Activated T-cell treated with anti-CD3 and anti-CD28 coated beads, Interleukin-2, amount 50 U/mL, for 24 hours (primary cell): Measurements from ENCODE around the gene PCDHB1.

Experiments
- DNase-seq: peaks from one replicate; pipeline ENCODE4 v3.0.0-alpha.2; 2020
- H3K27ac Mint-ChIP-seq: 2 replicates; pipeline ENCODE4 v1.8.0; 2020; ENCODE audit warnings: mild to moderate bottlenecking, mixed read lengths
- H3K27me3 Mint-ChIP-seq: 2 replicates; pipeline ENCODE4 v1.8.0; 2020; ENCODE audit warnings: mixed read lengths
- H3K36me3 Mint-ChIP-seq: 2 replicates; pipeline ENCODE4 v1.8.0; 2020; ENCODE audit warnings: low read depth, mixed read lengths
- H3K4me1 Mint-ChIP-seq: 2 replicates; pipeline ENCODE4 v1.8.0; 2020; ENCODE audit warnings: low read depth, mixed read lengths
- H3K4me3 Mint-ChIP-seq: 2 replicates; pipeline ENCODE4 v1.8.0; 2020; ENCODE audit warnings: mild to moderate bottlenecking, moderate library complexity, mixed read lengths
- H3K9me3 Mint-ChIP-seq: 2 replicates; pipeline ENCODE4 v1.8.0; 2020; ENCODE audit warnings: mixed read lengths

Gene PCDHB1, protein sequence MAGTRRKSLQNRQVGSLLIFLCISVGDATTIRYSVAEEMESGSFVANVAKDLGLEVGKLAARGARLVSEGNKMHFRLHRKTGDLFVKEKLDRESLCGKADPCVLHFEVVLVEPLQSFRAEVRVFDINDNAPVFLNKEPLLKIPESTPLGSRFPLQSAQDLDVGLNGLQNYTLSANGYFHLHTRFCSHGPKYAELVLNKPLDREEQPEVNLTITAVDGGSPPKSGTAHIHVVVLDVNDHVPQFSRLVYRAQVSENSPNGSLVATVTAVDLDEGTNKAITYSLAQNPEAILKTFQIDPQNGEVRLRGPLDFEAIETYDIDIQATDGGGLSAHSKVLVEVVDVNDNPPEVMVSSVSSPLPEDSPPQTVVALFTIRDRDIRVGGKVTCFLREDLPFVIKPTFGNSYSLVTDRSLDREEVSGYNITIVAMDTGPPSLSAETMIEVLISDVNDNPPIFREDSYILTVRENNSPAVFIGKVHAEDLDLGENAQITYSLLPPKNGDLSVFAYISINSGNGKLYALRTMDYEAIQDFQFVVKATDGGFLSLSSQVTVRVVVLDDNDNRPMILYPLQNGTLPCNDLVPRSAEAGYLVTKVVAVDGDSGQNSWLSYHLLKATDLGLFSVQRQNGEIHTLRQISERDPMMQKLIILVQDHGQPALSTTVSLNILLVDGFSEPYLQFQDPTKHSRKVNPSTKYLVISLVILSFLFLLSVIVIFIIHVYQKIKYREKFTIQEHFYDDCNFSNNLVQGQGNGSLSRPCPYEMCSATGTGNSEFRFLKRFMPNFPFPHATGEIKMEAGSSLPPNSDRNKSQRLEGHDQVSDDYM

DNA sequence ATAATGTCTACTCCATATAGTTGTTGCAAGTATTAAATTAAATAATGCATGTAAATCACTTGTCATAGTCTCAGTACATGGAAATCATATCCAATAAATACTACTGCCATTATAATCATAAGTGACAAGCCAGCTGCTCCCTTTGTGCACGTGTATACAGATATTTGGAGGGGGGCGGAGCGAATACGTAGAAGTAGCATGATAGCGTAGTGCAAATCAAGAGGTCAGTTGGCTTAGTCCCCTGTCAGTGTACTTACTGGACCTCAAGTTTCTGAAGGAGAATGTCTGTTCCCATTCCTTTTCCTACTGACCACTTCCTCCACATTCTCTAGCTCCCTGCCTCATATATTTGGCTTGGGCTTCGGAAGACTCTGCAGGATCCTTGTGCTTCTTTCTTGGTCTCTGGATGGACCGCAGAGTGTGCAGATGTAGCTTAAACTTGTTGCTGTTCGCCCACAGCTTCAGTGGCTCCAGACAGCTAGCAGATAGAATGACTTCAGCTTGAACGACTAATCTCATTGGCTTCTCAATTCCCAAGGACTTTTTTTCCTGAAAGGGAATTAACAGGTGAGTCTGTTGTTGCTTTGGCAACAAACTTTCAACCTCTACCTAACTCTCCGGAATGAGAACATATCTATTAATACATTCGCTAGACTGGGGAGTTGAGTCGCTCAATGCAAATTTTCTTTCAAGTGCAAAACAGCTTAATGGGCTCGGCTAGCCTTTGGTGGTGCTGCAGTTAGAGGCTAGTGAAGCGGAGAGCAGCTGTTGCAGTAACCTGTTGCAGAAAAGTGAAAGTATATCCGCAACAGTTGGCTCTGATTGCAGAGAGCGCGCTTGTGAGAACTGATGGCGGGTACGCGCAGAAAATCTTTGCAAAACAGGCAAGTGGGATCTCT, at the start of gene PCDHB1:
PCDHB1 (plus strand) TSS at position 753 of the 899 bp plus-strand sequence; CDS start at position 850, 97 bp downstream.
- no peak for DNase-seq
- no peak within 1 kb of the TSS for H3K27ac Mint-ChIP-seq
- H3K9me3 Mint-ChIP-seq = peaks cover 8% of the 10 kb centered on the region
- no peaks in the 10 kb centered on the region for H3K36me3 Mint-ChIP-seq
- H3K27me3 Mint-ChIP-seq = peaks cover 60% of the 10 kb centered on the region
- peak within 1 kb of the TSS; percentile 41 for H3K4me3 Mint-ChIP-seq
- H3K4me1 Mint-ChIP-seq = peaks cover 3% of the 10 kb centered on the region

DNA sequence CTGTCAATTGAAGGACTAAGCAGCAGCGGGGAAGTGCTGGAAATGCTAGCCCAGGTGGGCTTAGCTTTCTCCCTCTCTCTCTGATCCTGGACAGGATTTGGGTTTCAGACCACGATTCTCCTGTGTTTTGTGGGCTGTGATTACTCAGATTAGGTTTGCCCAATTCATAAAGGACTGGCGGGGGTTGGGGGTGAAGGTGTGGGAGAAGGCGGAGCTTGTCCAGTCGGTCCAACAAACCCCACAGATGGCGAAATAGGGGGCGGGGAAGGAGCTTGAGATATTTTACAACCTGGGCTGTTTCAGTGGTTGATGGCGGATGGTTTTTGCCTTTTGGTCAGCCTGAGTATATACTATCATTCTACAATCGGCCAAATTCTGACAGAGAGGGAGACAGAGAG, 49.7 kb upstream of the PCDHB1 start:
- Mint-ChIP-seq H3K4me1 (peaks cover 5% of the 10 kb centered on the region), H3K36me3 (no peaks in the 10 kb centered on the region), H3K9me3 (no peaks in the 10 kb centered on the region), H3K27ac (no peak overlapping the region), H3K4me3 (peak overlapping the region; percentile 6), H3K27me3 (peaks cover 45% of the 10 kb centered on the region)
- DNase-seq = no peak

DNA sequence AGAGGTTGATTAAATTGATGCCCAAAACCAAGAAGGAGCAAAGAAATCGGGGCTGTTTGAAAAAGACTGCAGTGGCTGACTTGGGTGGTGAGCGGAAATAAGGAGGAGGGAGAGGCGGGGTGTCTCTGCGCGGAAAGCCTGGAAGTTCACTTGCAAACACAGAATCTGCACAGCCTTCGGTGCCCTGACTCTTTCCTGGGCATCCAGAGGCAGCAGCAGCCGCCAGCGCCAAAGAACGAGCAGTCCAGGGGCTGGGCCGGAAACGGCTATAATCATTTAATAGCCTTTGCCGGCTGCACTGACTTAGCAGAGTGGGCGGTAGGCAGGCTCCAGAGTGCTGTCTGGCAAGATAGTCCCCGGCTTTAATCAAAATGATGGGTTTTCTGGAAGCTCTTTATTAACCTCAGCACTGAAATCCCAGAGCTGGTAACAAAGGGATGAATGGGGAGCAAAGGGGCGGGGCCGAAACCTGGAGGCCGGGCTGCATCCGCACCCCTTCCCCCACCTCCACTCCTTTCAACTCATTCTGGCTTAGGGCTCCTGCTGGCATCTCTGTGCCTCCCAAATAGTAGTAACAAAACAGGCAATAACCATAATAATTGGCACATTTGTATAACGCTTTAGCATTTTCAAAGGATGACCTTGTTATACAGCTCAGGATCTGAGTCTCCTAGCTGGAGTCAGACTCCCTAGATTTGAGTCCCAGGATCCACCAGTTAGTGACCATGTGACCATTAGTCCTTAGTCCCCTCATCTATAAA, 49.1 kb upstream of the PCDHB1 start:
- H3K27me3 Mint-ChIP-seq = peaks cover 45% of the 10 kb centered on the region
- peaks cover 5% of the 10 kb centered on the region for H3K4me1 Mint-ChIP-seq
- H3K27ac Mint-ChIP-seq = no peak overlapping the region

DNA sequence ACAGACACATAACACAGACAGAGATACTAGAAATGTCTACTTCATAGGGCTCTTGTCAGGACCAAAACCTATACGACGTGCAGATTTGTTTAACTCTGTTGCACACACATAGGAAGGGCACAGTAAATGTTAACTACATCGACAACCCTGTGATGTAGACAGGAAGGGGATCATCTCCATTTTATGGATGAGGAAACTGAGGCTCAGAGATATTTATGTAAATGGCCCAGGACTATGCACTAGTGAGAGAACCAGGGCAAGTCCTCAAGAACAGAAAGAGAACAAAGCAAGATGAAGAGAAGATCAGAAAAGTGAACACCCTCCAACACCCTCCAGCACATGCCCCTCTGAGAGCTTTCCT, 48.6 kb upstream of the PCDHB1 start:
- DNase-seq = no peak
- no peaks in the 10 kb centered on the region for H3K36me3 Mint-ChIP-seq
- peaks cover 45% of the 10 kb centered on the region for H3K27me3 Mint-ChIP-seq
- H3K4me1 Mint-ChIP-seq = peaks cover 5% of the 10 kb centered on the region
- no peaks in the 10 kb centered on the region for H3K9me3 Mint-ChIP-seq
- H3K4me3 Mint-ChIP-seq = no peak overlapping the region
- H3K27ac Mint-ChIP-seq = no peak overlapping the region

More for the DNA sequence above, 49.1 kb upstream of the PCDHB1 start:
- DNase-seq = no peak
- Mint-ChIP-seq H3K36me3 (no peaks in the 10 kb centered on the region), H3K9me3 (no peaks in the 10 kb centered on the region), H3K4me3 (peak overlapping the region; percentile 6)

DNA sequence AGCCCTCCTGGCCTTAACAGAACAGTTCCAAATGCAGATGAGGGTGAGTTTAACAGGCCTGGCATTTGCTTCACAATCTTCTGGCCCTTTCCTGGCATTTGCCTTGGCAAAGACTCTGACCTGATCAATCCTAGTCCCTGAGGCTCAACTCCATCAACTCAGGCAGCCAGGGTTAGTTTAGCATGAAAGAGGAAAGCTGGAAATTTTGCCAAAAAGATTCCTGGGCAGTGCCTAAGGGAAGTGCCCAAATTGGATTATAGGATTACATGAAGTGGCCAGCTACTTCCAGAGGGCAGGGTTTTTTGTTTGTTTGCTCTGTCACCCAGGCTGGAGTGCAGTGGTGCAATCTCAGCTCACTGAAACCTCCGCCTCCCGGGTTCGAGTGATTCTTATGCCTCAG, 48.1 kb upstream of the PCDHB1 start:
- Mint-ChIP-seq H3K4me3 (no peak overlapping the region), H3K36me3 (no peaks in the 10 kb centered on the region), H3K9me3 (no peaks in the 10 kb centered on the region), H3K27me3 (peaks cover 45% of the 10 kb centered on the region), H3K4me1 (peaks cover 5% of the 10 kb centered on the region), H3K27ac (no peak overlapping the region)
- DNase-seq = no peak

DNA sequence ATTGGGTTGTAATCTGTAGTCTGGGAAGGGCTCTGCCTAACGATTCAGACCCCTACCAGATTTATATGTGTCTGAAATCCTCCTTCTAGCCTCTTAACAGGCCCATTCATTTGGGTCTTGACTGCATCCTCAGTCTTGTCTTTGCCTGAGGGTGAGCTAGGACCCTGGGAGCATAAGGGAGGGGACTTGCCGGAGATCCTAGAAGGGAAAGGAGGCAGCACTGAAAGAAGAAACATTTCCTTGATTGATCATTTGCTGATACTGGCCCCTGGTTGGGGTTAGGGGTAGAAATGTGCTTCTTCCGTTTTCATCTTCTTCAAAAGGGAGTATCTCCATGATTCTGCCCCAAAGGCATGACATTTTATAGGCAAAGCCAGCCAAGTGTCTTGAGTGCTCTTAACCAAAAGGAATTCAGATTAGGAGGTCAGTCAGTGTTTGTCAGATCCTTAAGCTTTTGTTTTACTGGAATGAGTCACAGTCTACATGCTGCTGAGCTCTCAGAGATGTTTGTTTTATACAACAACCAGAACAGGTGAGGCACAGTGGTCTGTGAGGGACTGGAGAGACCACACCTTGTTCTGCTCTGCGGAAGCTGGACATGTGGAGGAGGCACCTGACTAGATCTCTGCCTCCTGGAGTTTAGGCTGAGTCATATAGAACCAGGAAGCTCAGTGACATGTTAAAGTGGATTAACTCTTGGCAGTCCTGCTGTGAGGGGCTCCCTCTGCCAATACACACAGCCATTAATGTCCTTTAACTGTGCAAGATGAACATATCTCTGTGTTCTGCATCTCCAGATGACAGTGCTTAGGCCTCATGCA, 47.2 kb upstream of the PCDHB1 start:
- Mint-ChIP-seq H3K9me3 (no peaks in the 10 kb centered on the region), H3K36me3 (no peaks in the 10 kb centered on the region), H3K4me1 (peaks cover 5% of the 10 kb centered on the region), H3K27ac (no peak overlapping the region), H3K27me3 (peaks cover 45% of the 10 kb centered on the region), H3K4me3 (no peak overlapping the region)
- no peak for DNase-seq

DNA sequence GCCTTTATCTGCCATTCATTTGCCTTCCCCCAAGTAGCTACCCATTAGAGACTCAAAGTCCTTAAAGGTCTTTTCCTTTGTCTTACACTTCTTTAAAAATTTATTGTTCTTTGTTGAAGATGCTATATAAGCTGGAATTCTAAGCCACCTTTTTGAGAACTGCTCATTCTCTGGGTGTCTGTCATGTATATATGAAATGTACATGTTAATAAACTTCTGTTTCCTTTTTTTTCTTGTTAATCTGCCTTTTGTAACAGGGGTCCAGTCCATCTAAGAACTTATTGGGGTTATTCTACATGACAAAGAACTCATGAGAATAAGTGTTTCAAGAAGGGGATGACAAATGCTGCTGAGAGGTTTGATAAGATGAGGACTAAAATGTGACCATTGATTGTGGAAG, 43.4 kb upstream of the PCDHB1 start:
- no peaks in the 10 kb centered on the region for H3K4me1 Mint-ChIP-seq
- no peaks in the 10 kb centered on the region for H3K9me3 Mint-ChIP-seq
- no peak overlapping the region for H3K4me3 Mint-ChIP-seq
- no peak for DNase-seq
- H3K36me3 Mint-ChIP-seq = no peaks in the 10 kb centered on the region
- H3K27ac Mint-ChIP-seq = no peak overlapping the region
- H3K27me3 Mint-ChIP-seq = peaks cover 22% of the 10 kb centered on the region

DNA sequence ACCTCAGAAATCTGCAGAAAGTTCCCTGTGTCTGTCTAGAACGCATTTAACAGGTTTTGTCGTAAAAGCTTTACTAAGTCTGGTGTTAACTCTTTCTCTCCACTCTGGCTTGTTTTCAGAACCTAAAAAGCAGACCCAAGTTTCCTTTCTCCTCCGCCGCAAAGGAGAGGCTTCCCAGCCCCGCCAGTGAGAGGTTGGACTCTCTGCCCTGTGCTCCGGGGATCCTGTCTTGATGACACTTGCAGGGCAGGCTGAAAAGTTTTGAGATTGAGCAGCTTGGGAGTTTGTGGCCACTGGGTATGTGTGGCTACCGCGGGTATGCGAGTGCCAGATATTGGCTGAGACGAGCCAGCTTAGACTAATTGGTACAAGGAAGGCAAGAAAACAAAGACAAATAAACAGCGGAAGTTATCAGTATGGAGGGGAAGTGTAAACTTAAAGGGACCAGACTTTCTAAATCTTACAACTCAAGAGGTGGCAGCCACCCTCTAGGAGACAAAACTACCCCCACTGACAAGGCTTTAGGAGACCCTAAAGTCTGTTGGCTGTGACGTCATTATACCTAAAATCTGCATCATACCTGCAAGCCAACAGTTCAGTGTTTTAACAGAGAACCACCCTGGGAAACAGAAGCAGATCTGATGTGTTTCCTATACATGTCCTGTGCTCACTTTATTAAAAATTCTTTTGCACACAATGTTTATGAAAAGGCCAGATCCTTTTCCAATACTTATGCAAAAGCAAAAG, 41.0 kb upstream of the PCDHB1 start:
- H3K27me3 Mint-ChIP-seq = peaks cover 12% of the 10 kb centered on the region
- H3K4me3 Mint-ChIP-seq = no peak overlapping the region
- no peaks in the 10 kb centered on the region for H3K36me3 Mint-ChIP-seq
- H3K4me1 Mint-ChIP-seq = no peaks in the 10 kb centered on the region
- no peaks in the 10 kb centered on the region for H3K9me3 Mint-ChIP-seq
- DNase-seq = no peak
- no peak overlapping the region for H3K27ac Mint-ChIP-seq

DNA sequence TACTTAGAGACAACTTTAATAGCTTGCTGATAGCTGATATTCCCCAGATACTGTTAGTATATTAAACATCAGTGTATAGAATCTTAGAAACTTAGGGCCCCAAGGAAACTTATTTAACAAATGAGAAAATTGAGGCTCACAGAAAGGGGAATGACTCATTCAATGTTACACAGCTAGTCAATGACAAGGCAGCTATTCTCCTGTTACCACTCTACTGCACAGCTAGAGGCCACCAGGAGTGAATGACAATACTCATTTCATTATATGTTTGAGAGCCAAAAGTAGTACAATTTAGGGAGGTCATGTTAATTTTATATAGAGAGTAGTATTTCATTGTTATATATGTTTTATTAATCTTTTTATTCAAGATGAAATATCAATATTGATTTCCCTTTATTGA, 33.2 kb upstream of the PCDHB1 start:
- H3K9me3 Mint-ChIP-seq = no peaks in the 10 kb centered on the region
- peaks cover 6% of the 10 kb centered on the region for H3K27me3 Mint-ChIP-seq
- no peak for DNase-seq
- no peaks in the 10 kb centered on the region for H3K36me3 Mint-ChIP-seq
- H3K4me1 Mint-ChIP-seq = no peaks in the 10 kb centered on the region
- H3K4me3 Mint-ChIP-seq = no peak overlapping the region
- no peak overlapping the region for H3K27ac Mint-ChIP-seq

DNA sequence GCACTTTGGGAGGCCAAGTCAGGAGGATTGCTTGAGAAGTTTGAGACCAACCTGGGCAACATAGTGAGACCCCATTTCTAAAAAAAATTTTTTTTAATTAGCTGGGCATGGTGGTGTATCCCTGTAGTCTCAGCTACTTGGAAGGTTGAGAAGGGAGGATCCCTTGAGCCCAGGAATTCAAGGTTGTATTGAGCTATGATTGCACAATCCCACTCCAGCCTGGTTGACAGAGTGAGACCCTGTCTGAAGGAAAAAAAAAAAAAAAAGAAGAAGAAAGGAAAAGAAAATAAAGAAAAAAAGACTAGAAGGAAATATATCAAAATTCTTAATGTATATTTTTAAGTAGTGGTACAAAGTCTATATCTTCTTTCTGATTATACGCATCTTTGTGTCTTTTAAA, 28.8 kb upstream of the PCDHB1 start:
- no peak for DNase-seq
- Mint-ChIP-seq H3K4me1 (no peaks in the 10 kb centered on the region), H3K36me3 (no peaks in the 10 kb centered on the region), H3K27ac (no peak overlapping the region), H3K4me3 (no peak overlapping the region), H3K27me3 (no peaks in the 10 kb centered on the region), H3K9me3 (peaks cover 6% of the 10 kb centered on the region)

DNA sequence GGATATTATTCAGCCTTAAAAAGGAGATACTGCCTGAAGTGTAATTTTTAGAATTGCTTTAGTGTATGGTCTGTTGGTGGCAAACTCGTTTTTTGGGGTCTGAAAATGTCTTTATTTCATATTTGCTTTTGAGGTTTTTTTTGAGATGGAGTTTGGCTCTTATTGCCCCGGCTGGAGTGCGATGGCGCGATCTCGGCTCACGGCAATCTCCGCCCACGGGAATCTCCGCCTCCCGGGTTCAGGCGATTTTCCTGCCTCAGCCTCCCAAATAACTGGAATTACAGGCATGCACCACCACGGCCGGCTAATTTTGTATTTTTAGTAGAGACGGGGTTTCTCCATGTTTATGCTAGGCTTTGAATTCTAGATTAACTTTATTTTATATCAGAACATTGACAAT, 20.2 kb upstream of the PCDHB1 start:
- no peak overlapping the region for H3K27ac Mint-ChIP-seq
- no peaks in the 10 kb centered on the region for H3K36me3 Mint-ChIP-seq
- no peak overlapping the region for H3K4me3 Mint-ChIP-seq
- H3K27me3 Mint-ChIP-seq = peaks cover 2% of the 10 kb centered on the region
- no peak for DNase-seq
- no peaks in the 10 kb centered on the region for H3K4me1 Mint-ChIP-seq
- no peaks in the 10 kb centered on the region for H3K9me3 Mint-ChIP-seq

DNA sequence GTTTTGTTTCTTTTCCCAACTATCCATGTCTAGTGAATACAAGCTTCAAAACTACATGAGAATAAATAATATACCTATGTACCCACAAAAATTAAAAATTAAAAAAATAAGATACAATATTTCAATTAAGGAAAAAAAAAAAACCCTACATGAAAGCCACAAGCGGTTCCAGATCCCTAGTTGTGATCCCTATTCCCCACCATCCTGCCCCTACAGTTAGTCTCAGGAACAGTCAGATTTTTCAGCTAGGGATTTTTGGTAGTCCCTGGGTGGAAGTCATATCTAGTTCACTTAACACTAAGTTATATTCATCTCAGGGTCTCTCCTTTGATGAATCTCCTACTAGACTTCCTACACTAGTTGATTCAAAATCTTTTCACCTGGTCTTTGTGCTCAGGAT, 18.5 kb upstream of the PCDHB1 start:
- Mint-ChIP-seq H3K36me3 (no peaks in the 10 kb centered on the region), H3K4me3 (no peak overlapping the region), H3K27me3 (peaks cover 2% of the 10 kb centered on the region), H3K9me3 (no peaks in the 10 kb centered on the region), H3K27ac (no peak overlapping the region), H3K4me1 (no peaks in the 10 kb centered on the region)
- no peak for DNase-seq

DNA sequence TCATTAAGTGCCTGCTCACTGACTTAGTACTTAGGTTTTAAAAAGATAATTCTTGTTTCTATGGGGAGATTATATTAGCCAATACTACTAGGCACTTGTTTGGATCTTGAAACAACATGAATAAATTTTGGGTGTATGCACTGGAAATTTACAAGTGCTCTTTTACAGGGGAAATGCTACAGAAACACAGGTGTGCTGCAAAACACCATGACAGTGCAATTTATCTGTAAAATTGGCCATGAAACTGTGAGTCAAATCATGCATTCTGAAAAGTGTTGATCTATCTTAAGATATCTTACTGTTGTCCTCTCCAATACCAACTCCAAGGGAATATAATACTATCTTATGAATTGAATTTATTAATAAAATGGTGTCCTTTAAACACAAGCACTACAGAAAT, 12.1 kb upstream of the PCDHB1 start:
- no peaks in the 10 kb centered on the region for H3K36me3 Mint-ChIP-seq
- H3K4me3 Mint-ChIP-seq = no peak overlapping the region
- no peaks in the 10 kb centered on the region for H3K9me3 Mint-ChIP-seq
- H3K27ac Mint-ChIP-seq = no peak overlapping the region
- H3K4me1 Mint-ChIP-seq = no peaks in the 10 kb centered on the region
- no peak for DNase-seq
- peaks cover 3% of the 10 kb centered on the region for H3K27me3 Mint-ChIP-seq
